SH-SY5Y (cell line): ENCODE measurements around the gene CD38.

Source experiments
- GATA2 ChIP-seq: IDR thresholded peaks from 2 replicates; pipeline ENCODE4 v1.6.1; 2011; ENCODE audit warnings: mild to moderate bottlenecking, low read depth, low read length
- GATA3 ChIP-seq: IDR thresholded peaks from 2 replicates; pipeline ENCODE4 v1.6.1; 2011; ENCODE audit warnings: low read depth, mild to moderate bottlenecking, low read length, moderate library complexity

CD38 gene

DNA sequence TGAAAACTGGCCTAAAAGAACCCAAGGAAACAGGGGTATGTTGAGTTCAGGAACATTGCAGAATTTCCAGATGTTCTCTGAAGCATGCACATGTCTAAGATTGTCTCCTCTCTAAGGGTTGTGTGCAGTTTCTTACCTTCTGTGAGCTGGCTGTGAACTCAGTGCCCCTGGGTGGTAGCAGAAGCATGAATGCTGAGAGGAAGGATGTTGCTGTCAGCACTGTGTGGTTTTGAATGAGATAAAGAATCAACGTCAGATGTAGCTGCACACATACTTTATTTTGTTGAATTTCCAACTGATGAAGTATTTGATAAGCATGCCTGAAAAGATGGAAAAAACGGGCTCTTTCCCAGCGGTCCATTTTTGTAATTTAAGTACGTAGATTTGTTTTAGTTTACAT lies 23.8 kb upstream of the CD38 start:
- TF ChIP-seq GATA2: no peak
- no peak for TF ChIP-seq GATA3

DNA sequence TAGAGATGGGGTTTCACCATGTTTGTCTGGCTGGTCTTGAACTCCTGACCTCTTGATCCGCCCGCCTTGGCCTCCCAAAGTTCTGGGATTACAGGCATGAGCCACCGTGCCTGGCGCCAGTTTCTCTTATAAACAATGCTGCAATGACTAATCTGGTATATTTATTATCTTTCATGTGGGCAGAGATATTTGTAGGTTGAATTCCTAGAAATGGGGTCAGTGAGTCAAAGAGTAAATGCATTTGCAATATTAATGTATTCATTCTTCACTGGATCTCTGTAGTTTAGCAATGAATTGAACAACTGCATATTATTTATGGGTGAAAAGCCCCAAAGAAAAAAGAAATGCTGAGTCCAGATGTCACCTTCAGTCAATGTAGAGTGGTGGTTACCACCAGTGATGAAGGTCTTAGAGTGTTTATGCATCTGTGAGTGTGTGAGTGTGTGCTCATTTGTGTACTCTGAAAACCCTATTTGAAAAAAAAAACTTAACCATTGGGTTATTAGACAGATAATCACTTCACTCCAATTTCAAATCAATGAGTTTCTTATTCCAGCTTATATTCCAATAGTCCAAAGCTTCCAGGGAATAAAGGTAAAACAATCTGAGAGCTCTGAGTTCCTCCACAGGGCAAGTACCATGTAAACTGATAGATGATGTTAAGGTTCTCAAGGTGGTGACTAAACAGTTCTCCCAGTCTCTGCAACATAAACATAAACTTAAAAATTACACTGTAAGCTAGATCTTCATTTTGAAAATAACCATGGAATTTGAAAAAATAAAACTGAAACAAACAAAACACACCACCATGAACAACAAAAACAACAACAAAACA lies 22.6 kb upstream of the CD38 start:
- TF ChIP-seq GATA3: no peak
- TF ChIP-seq GATA2: no peak

- no peak for TF ChIP-seq GATA2
Measured at GRCh38 chr4:15756361-15756861, 21.7 kb upstream of the CD38 start.

DNA sequence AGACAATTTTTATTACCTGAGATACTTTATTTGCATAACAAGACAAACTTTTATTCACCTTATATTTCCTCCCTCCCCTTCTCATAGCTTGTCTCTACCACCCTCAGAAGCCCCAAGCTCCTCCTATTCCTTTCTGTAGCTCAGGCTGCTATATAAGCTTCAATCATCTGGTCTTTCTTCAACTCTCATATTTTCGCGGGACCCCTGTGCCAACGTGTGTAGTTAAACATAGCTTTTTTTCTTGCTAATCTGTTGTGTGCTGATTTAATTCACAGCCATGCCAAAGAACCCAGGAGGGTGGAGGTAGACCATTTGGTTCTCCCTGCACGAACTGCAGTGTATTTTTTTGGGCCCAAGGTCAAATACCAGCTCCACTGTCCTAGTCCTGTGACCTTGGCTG lies 21.1 kb upstream of the CD38 start:
- no peak for TF ChIP-seq GATA3
- no peak for TF ChIP-seq GATA2

DNA sequence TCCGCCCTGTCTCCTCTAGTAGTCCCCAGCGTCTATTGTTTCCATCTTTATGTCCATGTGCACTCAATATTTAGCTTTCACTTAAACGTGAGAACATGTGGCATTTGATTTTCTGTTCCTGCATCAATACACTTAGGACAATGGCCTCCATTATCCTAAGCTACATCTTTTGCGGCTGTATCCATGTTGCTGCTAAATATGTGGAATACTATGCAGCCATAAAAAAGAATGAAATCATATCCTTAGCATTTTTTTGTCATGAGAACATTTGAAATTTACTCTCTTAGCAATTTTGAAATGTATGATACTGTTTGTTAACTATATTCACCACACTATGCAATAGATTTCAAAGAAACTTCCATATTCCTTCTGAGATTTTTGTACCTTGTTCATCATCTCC lies 19.8 kb upstream of the CD38 start:
- no peak for TF ChIP-seq GATA2
- no peak for TF ChIP-seq GATA3

- TF ChIP-seq GATA2 (no peak), GATA3 (no peak)
Measured at GRCh38 chr4:15765391-15765790, 12.7 kb upstream of the CD38 start.

DNA sequence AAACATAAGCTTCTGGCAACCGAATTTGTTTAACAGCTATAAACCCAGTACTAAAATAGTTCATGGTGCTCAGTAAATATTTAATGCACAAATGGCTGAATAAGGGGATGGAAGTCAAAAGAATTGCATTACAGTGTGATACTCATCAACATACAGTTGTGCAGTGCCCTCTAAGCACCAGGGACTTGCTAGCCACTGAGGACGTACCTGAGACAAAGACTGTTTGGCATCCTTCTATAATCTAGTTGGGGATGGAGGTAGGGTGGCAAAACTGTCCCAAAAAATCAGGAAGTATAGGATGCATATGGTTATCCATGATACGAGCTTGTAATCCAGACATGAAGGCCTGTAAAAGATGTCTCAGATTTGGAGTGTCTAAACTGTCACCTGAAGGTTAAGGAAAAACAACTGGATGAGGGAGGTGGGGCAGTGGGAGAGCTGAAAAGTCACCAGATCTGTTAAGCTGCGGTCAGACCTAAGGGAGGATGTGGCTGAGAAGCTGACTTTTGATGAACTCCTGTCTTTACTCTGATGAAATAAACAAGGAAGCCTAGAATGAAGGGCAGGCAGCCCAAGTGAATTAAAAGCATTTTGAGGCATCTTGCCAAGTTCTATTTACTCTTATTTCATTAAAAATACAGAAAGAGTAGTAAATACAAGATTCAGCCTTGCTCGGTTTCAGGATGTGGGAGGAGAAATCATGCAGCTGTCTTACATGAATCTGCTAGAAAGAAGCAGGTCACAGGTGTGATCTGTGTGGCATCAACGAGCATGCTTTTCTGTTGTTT lies 12.0 kb upstream of the CD38 start:
- TF ChIP-seq GATA3: no peak
- no peak for TF ChIP-seq GATA2

DNA sequence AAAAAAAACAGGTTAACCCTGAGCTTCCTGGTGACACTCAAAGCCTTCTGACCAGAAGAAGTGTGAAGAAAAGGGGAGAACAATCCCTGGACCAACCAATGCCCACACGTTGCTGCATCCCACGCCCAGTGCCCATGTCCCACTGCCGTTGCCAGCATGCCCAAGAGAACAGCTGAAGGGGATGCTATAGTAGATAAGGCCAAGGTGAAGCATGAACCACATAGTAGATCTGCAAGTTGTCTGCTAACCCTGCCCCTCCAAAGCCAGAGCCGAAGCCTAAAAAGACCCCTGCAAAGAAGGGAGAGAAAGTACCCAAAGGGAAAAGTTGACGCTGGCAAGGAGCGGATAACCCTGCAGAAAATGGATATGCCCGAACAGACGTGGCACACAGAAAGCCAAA lies 11.3 kb upstream of the CD38 start:
- TF ChIP-seq GATA3 (no peak), GATA2 (no peak)

DNA sequence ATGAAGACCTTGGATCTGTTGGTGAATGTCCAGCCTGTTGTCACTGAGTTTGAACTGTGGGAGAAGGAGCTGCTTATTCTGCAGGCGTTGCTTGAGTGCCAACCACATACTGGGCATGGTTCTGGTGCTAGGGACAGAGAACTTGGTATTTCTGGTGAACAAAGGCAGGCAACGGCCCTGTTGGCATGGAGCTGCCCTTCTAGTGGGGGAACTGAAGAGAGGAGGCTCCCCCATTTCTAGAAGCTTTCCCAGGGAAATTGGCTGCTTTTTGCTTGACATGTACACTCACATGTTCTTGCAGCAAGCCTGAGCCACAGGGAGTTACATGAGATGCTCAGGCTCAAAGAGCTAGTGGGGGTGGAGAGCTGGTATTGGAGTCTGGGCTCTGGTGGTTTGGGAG lies 8.9 kb upstream of the CD38 start:
- TF ChIP-seq GATA3: no peak
- TF ChIP-seq GATA2: no peak

DNA sequence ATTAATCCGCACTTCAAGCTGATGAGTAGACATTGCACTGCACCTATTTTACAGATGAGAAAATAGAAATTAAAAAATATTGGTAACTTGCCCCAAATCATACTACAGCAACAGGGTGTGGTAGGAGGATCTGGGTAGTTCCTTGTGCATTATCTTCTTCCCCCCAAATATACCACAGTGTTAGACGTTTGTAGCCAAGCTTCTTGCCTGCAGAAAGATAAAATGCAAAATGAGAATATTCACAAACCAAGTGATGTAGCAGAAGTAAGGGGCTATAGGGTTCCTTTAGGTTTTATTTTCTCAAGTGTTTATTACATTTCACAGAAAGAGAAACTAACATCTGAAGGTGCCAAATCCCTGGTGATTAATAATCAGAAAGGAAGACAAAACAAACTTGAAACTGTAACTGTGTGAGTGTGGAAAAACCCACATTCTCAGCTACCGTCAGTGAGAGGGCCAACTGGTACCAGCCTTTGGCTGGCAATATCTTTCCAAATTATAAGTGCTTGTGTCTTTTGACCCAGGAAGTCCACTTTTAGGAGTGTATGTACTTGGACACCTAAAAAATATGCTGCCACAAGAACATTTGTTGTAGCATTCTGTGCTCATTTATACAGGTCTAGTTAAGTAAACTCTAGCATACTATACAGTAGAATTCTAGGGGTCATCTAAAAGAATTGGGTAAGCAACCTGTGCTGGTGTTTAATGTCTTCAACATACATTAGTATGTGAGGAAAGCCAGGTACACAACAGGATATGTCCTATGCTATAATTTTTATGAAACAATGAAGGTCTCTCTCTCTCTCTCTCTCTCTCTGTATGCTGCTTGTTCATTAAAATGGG lies 6.7 kb upstream of the CD38 start:
- TF ChIP-seq GATA2: no peak
- no peak for TF ChIP-seq GATA3

- TF ChIP-seq GATA3: no peak
- TF ChIP-seq GATA2: no peak
Measured at GRCh38 chr4:15774020-15774420, 4.1 kb upstream of the CD38 start.

DNA sequence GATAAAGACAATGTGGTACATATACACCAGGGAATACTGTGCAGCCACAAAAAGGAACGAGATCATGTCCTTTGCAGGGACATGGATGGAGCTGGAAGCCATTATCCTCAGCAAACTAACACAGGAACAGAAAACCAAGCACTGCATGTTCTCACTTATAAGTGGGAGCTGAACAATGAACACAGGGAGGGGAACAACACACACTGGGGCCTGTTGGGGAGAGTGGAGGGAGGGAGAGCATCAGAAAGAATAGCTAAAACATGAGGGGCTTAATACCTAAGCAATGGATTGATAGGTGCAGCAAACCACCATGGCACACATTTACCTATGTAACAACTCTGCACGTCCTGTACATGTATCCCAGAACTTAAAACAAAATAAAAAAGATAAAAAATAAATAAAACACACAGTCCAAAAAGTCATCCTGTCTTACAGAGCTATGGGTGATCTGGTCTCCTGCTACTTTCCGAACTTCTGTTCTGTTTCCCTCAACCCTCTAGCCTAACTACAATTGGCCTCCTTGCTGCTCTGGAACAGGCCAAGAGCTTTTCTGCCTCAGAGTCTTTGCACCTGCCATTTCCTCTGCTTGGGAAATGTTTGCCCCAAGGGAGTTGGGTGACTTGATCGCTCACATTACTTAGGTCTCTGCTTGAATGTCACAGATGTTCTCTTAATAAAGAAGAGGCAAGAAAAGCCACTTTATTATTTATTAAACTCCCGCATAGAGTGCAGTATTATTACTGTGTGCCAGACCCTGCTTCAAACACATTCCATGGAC lies 1.1 kb upstream of the CD38 start:
- TF ChIP-seq GATA3: no peak
- no peak for TF ChIP-seq GATA2

DNA sequence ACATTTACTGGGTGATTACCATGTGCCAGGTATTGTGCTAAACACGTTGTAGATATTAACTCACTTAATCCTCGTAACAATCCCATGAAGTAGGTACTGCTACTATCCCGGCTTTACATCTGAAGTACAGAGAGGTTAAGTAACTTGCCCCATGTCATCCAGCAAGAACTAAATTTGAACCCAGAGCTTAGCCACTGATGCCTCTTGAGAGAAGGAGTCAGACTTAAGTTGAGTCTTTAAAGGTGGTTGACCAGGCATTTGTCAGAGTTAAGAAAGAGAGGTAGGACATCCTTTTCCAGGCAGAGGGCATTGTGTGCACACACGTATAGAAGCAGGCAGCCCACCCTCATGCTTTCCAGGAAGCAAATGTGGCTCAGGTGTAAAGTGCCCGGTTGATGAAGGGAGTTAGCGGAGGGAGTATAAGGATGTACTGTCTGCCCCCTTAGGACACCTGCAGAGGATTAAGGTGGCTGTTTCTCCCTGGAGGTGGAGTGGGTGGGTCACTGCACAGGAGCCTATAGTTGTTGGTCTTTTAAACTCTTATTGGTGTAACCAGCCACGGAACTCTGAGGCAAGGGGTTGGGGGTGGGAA lies 335 bp upstream of the CD38 start:
- TF ChIP-seq GATA3 (no peak), GATA2 (no peak)

DNA sequence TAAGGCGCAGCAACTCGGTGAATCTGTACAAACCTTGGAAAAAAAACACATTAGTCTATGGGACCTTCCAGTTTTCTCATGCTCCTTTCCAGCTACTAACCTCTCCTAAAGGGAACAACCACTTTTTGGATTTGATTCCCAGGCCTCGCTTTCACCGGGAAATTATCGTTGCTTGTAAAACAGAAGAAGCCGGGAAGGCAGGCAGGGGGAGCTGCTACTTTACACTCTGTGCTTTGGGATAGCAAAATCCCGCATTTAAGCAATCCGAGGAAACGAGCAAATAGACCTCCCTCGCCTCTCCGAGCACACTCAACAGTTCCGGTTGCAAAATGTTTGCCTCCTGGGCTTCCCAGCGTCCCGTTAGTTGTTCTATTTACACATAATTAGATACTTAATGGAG lies 1.2 kb downstream of the CD38 start:
- TF ChIP-seq GATA2 (no peak), GATA3 (no peak)
